H1 (cell line): ENCODE measurements around the gene CD52.

Experiments used
- EZH2 ChIP-seq: fragments of 200-600 bp; sonication (generic); IDR thresholded peaks from 2 replicates; pipeline ENCODE4 v1.7.1; 2012; ENCODE audit warnings: low read depth, mild to moderate bottlenecking, moderate library complexity, low read length, inconsistent platforms; ENCODE audit not compliant: severe bottlenecking
- POLR2A ChIP-seq, 2 experiments: IDR thresholded peaks; 1 replicate in 1 of 2; 2 replicates in 1 of 2; pipeline ENCODE4 v1.6.1; 2011; ENCODE audit warnings: low read depth in 2 of 2, low read length in 2 of 2, mild to moderate bottlenecking in 2 of 2; ENCODE audit errors: control extremely low read depth in 1 of 2
- RBBP5 ChIP-seq: IDR thresholded peaks from 2 replicates; pipeline ENCODE4 v1.7.1; 2012; ENCODE audit warnings: low read depth, mild to moderate bottlenecking, inconsistent platforms, low read length, moderate library complexity, borderline replicate concordance
- RFX5 ChIP-seq: IDR thresholded peaks from 2 replicates; pipeline ENCODE4 v1.6.1; 2011; ENCODE audit warnings: low read depth, low read length, improper control_type of control experiment, borderline replicate concordance
- SP2 ChIP-seq: IDR thresholded peaks from 2 replicates; pipeline ENCODE4 v1.6.1; 2012; ENCODE audit warnings: mild to moderate bottlenecking, low read length, inconsistent platforms
- TAF1 ChIP-seq: IDR thresholded peaks from 2 replicates; pipeline ENCODE4 v1.6.1; 2011; ENCODE audit warnings: mild to moderate bottlenecking, low read depth, low read length
- TBP ChIP-seq: IDR thresholded peaks from 2 replicates; pipeline ENCODE4 v1.6.1; 2011; ENCODE audit warnings: low read depth, low read length, improper control_type of control experiment
- TF ChIP-seq, protein P1 (sequence below): IDR thresholded peaks from 2 replicates; pipeline ENCODE4 v1.6.1; 2012; ENCODE audit warnings: inconsistent platforms
- TF ChIP-seq, protein P2 (sequence below), 3 experiments: IDR thresholded peaks; 1 replicate in 2 of 3; 2 replicates in 1 of 3; pipeline versions ENCODE4 v1.5.1 to v1.6.1; 2011; ENCODE audit warnings: low read length in 3 of 3, mild to moderate bottlenecking in 3 of 3, inconsistent platforms in 2 of 3, low read depth in 1 of 3, moderate library complexity in 1 of 3; ENCODE audit not compliant: insufficient read depth in 1 of 3; ENCODE audit errors: control extremely low read depth in 1 of 3

DNA sequence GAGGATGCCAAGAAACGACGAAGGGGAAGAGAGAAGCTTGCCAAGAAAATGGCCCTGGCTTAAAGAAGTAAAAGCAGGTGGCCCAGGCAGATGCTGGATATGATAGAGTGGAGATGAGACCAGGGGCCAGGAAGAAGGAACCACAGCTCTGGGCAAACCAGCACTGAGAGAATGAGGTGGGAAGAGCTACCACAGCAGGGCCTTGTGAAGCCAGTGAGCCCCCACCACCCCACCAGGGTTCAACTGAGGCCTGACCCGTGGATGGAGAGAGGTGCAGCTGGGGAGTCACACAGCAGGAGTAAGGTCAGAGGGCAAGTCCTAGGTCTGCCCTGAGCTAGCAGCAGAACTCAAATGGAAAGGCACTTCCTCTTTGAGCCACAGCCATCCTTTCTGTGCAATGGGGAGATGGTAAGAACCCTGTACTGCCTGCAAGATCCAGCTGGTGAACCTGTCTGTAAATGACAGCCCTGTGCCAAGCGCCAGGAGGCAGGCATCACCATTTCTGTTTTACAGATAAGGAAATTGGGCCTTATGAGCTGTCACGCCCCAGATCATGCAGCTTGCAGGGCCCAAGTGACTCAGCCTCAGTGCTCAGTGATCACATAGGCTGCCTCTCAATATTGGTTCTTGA is 29.3 kb upstream of the CD52 start:
- no peak for TF ChIP-seq POLR2A (IDR thresholded peaks at IDR 0.05; ENCODE audit: control extremely low read depth in 1 of 2, low read depth in 2 of 2, low read length in 2 of 2)
- TF ChIP-seq, protein P1, sequence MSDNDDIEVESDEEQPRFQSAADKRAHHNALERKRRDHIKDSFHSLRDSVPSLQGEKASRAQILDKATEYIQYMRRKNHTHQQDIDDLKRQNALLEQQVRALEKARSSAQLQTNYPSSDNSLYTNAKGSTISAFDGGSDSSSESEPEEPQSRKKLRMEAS: no peak
- TF ChIP-seq RFX5: no peak
- TF ChIP-seq, protein P2, sequence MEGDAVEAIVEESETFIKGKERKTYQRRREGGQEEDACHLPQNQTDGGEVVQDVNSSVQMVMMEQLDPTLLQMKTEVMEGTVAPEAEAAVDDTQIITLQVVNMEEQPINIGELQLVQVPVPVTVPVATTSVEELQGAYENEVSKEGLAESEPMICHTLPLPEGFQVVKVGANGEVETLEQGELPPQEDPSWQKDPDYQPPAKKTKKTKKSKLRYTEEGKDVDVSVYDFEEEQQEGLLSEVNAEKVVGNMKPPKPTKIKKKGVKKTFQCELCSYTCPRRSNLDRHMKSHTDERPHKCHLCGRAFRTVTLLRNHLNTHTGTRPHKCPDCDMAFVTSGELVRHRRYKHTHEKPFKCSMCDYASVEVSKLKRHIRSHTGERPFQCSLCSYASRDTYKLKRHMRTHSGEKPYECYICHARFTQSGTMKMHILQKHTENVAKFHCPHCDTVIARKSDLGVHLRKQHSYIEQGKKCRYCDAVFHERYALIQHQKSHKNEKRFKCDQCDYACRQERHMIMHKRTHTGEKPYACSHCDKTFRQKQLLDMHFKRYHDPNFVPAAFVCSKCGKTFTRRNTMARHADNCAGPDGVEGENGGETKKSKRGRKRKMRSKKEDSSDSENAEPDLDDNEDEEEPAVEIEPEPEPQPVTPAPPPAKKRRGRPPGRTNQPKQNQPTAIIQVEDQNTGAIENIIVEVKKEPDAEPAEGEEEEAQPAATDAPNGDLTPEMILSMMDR (IDR thresholded peaks at IDR 0.05; ENCODE audit: control extremely low read depth in 1 of 3, insufficient read depth in 1 of 3, low read depth in 1 of 3, low read length in 3 of 3): no peak
- TF ChIP-seq TBP: no peak
- TF ChIP-seq TAF1: no peak
- no peak for TF ChIP-seq SP2
- no peak for TF ChIP-seq EZH2
- TF ChIP-seq RBBP5: no peak
